Uterus (tissue), 2 donors: Measurements from ENCODE around the gene RRAD.

Experiments
- POLR2A ChIP-seq, 2 donors: fragments of 450-650 bp; IDR thresholded peaks; one replicate each; pipeline ENCODE4 v1.6.1; 2016; ENCODE audit warnings: antibody characterized with exemption in 2 of 2, mild to moderate bottlenecking in 1 of 2, moderate library complexity in 1 of 2
- TF ChIP-seq, protein P1 (sequence below), 4 experiments: fragments of 200-600 bp in 2 of 4; fragments of 450-650 bp in 2 of 4; sonication (generic) in 2 of 4; IDR thresholded peaks; one replicate each; pipeline ENCODE4 v1.5.1; 2016 to 2019; ENCODE audit warnings: antibody characterized with exemption in 4 of 4, mild to moderate bottlenecking in 2 of 4, moderate library complexity in 1 of 4

DNA sequence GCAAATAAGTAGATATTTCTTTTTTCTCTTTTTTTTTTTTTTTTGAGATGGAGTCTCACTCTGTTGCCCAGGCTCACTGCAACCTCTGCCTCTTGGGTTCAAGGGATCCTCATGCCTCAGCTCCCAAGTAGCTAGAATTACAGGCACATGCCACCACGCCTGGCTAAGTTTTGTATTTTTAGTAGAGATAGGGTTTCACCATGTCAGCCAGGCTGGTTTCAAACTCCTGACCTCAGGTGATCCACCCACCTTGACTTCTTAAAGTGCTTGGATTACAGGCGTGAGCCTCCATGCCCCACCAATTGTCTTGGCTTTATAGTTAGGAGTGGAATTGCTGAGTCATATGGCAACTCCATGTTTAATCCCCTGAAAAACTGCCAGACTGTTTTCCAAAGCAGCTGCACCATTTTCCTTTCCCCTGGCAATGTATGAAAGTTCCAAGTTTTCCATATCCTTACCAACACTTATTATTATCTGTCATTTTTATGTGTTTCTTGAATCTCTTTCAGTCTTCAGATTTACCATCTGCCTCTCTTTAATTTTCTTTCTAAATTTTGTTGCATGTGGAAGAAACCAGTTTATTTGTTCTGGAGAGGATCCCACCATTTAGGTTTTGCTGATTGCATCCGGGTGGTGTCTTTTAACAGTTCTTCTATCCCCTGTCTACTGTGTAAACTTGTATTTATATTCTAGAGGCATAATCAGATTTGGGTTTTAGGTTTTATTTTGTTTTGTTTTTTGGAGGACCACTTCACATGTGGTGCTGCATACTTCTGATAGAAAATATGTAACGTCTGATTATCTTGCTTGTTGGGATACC lies 25.8 kb upstream of the RRAD start:
- TF ChIP-seq, protein P1, sequence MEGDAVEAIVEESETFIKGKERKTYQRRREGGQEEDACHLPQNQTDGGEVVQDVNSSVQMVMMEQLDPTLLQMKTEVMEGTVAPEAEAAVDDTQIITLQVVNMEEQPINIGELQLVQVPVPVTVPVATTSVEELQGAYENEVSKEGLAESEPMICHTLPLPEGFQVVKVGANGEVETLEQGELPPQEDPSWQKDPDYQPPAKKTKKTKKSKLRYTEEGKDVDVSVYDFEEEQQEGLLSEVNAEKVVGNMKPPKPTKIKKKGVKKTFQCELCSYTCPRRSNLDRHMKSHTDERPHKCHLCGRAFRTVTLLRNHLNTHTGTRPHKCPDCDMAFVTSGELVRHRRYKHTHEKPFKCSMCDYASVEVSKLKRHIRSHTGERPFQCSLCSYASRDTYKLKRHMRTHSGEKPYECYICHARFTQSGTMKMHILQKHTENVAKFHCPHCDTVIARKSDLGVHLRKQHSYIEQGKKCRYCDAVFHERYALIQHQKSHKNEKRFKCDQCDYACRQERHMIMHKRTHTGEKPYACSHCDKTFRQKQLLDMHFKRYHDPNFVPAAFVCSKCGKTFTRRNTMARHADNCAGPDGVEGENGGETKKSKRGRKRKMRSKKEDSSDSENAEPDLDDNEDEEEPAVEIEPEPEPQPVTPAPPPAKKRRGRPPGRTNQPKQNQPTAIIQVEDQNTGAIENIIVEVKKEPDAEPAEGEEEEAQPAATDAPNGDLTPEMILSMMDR (IDR thresholded peaks at IDR 0.05): no peak
- no peak for TF ChIP-seq POLR2A (IDR thresholded peaks at IDR 0.05)
